ENCODE measurements around the gene PICK1. TPM values are rescaled to one million over a fixed set of nuclear protein-coding genes. Genes with fewer than 3 reads are reported as not detected.

The PICK1 gene
- total RNA-seq, 1 donor from 2014 or later: 25.5 TPM

DNA sequence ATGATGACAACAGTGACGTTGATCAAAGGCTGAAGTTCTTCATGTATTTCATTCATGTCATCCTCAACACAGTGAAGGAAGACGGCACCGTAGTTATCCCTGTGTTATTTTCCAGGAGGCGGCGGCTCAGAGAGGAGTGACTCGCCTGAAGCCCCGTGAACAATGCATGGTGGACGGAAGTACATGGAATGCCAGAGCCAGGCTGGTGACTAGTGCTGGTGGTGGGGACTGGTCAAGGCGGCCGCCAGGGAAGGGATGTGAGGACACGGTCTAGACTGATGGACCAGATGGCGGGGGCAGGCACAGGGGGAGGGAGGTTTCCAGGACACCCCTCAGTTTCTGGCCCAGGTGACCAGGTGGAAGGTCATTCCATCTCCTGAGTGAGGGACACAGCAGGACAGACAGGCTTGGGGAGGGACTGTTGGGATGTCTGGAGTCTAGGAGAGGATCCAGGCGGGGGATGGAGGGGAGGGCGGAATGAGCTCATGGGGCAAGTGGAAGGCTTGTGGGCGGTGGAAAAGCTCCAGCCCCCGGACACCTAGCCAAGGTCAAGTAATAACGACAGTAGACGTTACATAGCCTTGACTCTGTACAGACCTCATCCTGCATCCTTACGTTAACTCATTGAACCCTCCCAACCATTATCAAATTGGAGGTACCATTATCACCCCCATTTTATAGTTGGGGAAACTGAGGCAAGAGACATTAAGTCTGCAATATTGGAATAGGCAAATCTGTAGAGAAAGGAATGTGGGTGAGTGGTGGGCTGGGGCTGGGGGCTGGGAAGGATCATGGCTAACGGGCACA, 16.0 kb upstream of the PICK1 start:
- POLR2A ChIA-PET: no interaction called here
- Mint-ChIP-seq H3K27me3 (peaks cover 9% of the 10 kb centered on the region), H3K9me3 (no peaks in the 10 kb centered on the region), H3K4me3 (no peak overlapping the region), H3K27ac (no peak overlapping the region), H3K36me3 (ENCODE audit: low read depth) (no peaks in the 10 kb centered on the region), H3K4me1 (peaks cover 3% of the 10 kb centered on the region)
- TF ChIP-seq, protein P1, sequence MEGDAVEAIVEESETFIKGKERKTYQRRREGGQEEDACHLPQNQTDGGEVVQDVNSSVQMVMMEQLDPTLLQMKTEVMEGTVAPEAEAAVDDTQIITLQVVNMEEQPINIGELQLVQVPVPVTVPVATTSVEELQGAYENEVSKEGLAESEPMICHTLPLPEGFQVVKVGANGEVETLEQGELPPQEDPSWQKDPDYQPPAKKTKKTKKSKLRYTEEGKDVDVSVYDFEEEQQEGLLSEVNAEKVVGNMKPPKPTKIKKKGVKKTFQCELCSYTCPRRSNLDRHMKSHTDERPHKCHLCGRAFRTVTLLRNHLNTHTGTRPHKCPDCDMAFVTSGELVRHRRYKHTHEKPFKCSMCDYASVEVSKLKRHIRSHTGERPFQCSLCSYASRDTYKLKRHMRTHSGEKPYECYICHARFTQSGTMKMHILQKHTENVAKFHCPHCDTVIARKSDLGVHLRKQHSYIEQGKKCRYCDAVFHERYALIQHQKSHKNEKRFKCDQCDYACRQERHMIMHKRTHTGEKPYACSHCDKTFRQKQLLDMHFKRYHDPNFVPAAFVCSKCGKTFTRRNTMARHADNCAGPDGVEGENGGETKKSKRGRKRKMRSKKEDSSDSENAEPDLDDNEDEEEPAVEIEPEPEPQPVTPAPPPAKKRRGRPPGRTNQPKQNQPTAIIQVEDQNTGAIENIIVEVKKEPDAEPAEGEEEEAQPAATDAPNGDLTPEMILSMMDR (IDR thresholded peaks at IDR 0.05): no peak
- DNase-seq (no peak), ATAC-seq (ENCODE audit: low read depth) (no peak)
- intact Hi-C loops (cut with micrococcal nuclease): no loop called here
- CTCF ChIA-PET: no interaction called here

DNA sequence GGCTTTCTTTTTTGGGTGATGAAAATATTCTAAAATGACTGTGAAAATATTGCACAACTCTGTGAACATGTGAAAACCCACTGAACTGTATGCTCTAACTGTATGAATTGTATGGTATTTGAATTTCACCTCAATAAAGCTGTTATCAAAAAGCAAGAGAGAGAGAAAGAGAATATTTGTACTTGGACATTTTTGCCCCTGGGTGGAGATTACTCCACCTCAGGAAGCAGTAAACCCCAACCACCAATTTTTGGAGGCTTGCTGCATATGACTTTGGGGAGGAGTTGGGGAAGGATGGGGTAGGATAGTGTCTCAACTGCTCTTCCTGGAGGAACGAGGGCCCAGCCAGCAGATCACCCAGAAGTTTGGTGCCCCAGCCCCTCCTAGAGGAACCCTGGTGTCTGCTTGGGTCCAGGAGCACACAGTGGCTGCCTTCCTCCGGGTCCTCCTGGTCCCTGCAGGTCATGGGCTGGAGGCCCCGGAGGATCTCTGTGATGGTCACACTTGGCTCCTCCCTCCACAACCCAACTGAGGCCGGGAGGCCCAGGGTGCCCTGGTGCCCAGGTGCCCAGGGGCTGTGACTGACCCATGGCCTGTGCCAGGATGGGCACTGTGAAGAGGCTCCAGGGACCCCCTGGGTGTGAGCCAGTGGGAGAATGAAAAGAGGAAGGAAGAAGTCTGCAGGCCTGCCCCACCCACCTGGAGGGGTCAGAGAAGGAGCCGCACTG, 15.3 kb upstream of the PICK1 start:
- no peak overlapping the region for H3K4me3 Mint-ChIP-seq
- CTCF ChIA-PET: no interaction called here
- TF ChIP-seq, protein P1 (IDR thresholded peaks at IDR 0.05): no peak
- POLR2A ChIA-PET: no interaction called here
- peaks cover 3% of the 10 kb centered on the region for H3K4me1 Mint-ChIP-seq
- intact Hi-C loops (cut with micrococcal nuclease): no loop called here
- ATAC-seq (ENCODE audit: low read depth) (no peak), DNase-seq (no peak)
- H3K27me3 Mint-ChIP-seq: peaks cover 9% of the 10 kb centered on the region
- no peak overlapping the region for H3K27ac Mint-ChIP-seq
- H3K36me3 Mint-ChIP-seq (ENCODE audit: low read depth): no peaks in the 10 kb centered on the region
- H3K9me3 Mint-ChIP-seq: no peaks in the 10 kb centered on the region

DNA sequence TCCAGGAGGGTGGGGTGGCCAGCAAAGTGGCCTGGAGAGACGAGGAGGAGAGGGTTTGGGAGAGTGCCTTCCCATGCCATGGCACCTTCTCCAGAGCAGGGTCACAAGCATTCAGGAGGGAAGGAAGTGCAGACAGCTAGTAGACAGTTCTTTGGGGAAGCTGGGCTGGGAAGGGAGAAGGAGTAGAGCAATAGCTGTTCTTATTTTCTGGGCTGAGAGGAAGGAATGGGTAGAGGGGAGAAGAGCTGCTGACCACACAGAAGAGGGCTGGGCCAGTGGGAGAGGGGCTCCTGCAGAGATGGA, 14.8 kb upstream of the PICK1 start:
- no peaks in the 10 kb centered on the region for H3K9me3 Mint-ChIP-seq
- ATAC-seq (ENCODE audit: low read depth): no peak
- H3K27me3 Mint-ChIP-seq: peaks cover 9% of the 10 kb centered on the region
- POLR2A ChIA-PET: no interaction called here
- no peak for DNase-seq
- no peak overlapping the region for H3K27ac Mint-ChIP-seq
- TF ChIP-seq, protein P1 (IDR thresholded peaks at IDR 0.05): no peak
- no peaks in the 10 kb centered on the region for H3K36me3 Mint-ChIP-seq (ENCODE audit: low read depth)
- H3K4me1 Mint-ChIP-seq: peaks cover 3% of the 10 kb centered on the region
- no peak overlapping the region for H3K4me3 Mint-ChIP-seq
- CTCF ChIA-PET: no interaction called here
- intact Hi-C loops (cut with micrococcal nuclease): no loop called here

DNA sequence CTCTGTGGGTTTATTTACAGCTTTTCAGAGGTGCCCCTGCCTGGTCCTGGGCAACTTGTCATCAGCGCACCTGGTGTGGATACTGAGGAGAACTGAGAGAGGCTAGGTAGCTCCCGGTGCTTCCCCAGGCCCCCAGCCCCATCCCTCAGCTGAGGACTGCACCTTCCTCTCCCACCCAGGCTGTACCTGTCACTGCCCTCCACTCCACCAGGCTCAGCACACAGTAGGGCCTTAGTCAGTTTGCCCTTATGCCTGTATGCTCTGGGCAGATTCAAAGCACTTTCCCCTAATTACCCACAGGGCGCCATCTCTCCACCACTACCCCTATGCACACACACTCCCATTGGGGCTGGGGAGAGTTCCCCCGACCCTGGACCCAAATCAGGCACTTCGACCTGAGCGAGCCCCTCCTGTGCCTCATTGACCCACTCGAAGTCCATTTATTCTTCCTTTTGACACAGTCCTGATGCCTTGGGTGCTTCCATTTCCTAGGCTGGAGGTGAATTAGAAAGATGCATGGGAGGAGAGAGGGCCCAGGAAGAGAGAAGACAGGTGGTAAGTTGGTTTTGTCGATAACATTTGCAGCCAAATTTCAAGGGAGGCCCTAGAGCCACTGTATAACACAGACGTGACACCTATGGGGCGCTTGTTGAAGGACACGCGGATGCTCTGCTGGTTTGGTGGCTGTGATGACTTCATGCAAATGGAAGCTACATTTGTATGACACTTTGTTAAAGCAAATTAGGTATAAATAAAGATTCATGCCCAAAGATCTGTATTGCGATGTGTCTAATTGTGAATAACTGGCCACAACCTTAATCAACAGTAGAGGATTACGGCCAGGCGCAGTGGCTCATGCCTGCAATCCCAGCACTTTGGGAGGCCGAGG, 13.8 kb upstream of the PICK1 start:
- no peak for ATAC-seq (ENCODE audit: low read depth)
- DNase-seq: no peak
- Mint-ChIP-seq H3K36me3 (ENCODE audit: low read depth) (no peaks in the 10 kb centered on the region), H3K27me3 (peaks cover 9% of the 10 kb centered on the region), H3K9me3 (no peaks in the 10 kb centered on the region), H3K27ac (no peak overlapping the region), H3K4me3 (no peak overlapping the region), H3K4me1 (peaks cover 3% of the 10 kb centered on the region)
- POLR2A ChIA-PET: no interaction called here
- TF ChIP-seq, protein P1 (IDR thresholded peaks at IDR 0.05): no peak
- intact Hi-C loops (cut with micrococcal nuclease): no loop called here
- CTCF ChIA-PET: no interaction called here

Data from activated B cell treated with CpG ODN at 0.5 μM for 24 hours (primary cell).